Uterus (tissue), 4 donors: ENCODE measurements around the gene PRUNE1. TPM values are rescaled to one million over a fixed set of nuclear protein-coding genes. Genes with fewer than 3 reads are reported as not detected.

ENCODE experiments used
- DNase-seq, 2 donors: peaks; one replicate each; pipeline ENCODE4 v3.0.0-alpha.2; 2019 to 2020
- H3K27ac ChIP-seq, 2 donors: fragments of 200-600 bp; sonication (generic); 1 replicate in 1 of 2; 2 replicates in 1 of 2; pipeline ENCODE4 v1.5.1; 2016 to 2018
- H3K27me3 ChIP-seq, 2 donors: fragments of 200-600 bp; sonication (generic); one replicate each; pipeline ENCODE4 v1.5.1; 2018 to 2019; ENCODE audit warnings: control low read depth in 1 of 2
- H3K36me3 ChIP-seq, 2 donors: fragments of 200-600 bp; sonication (generic); one replicate each; pipeline ENCODE4 v1.5.1; 2019; ENCODE audit warnings: control low read depth in 1 of 2
- H3K4me1 ChIP-seq, 2 donors: fragments of 200-600 bp; sonication (generic); one replicate each; pipeline ENCODE4 v1.5.1; 2018 to 2019; ENCODE audit warnings: control low read depth in 1 of 2
- H3K4me3 ChIP-seq, 2 donors: fragments of 200-600 bp; sonication (generic); 1 replicate in 1 of 2; 2 replicates in 1 of 2; pipeline ENCODE4 v1.5.1; 2018 to 2019; ENCODE audit warnings: mild to moderate bottlenecking in 1 of 2
- H3K9me3 ChIP-seq, 2 donors: fragments of 200-600 bp; sonication (generic); one replicate each; pipeline ENCODE4 v1.5.1; 2019; ENCODE audit warnings: control low read depth in 1 of 2
- POLR2A ChIP-seq, 2 donors: fragments of 450-650 bp; IDR thresholded peaks; one replicate each; pipeline ENCODE4 v1.6.1; 2016; ENCODE audit warnings: antibody characterized with exemption in 2 of 2, mild to moderate bottlenecking in 1 of 2, moderate library complexity in 1 of 2
- intact Hi-C: fragments of 100-400 bp; cut with DNase I; formaldehyde crosslinking; loops from one replicate; pipeline ENCODE4 v1.15.1; 2023; ENCODE audit warnings: low total_unique reads
- total RNA-seq, 4 donors: library from RNA; depleted of rRNA in 3 of 4; stranded (reverse); fragments of >200 nt in 3 of 4; gene quantifications; one replicate each; pipeline versions ENCODE4 v1.1.0 to v1.2.4, GENCODE V29; 2014 to 2023
- TF ChIP-seq, protein P1 (sequence below), 4 experiments: fragments of 200-600 bp in 2 of 4; fragments of 450-650 bp in 2 of 4; sonication (generic) in 2 of 4; IDR thresholded peaks; one replicate each; pipeline ENCODE4 v1.5.1; 2016 to 2019; ENCODE audit warnings: antibody characterized with exemption in 4 of 4, mild to moderate bottlenecking in 2 of 4, moderate library complexity in 1 of 4
- donor health status: DM: yes; HTN: yes; CAD: no.

PRUNE1 gene
- total RNA-seq, 4 donors from 2014 or later = 10.0 to 26.4 (median 20.1) TPM

DNA sequence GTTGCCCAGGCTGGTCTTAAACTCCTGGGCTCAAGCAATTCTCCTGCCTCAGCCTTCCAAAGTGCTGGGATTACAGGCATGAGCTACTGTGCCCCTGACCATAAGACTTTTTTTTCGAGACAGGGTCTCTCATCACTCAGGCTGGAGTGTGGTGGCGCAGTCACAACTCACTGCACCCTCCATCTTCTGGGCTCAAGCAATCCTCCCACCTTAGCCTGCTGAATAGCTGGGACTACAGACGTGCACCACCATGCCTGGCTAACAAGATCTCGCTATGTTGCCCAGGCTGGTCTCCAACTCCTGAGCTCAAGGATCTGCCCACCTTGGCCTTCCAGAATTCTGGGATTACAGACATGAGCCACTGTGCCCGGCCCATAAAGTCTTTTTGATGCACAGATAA, 41.2 kb downstream of the PRUNE1 start:
- Histone ChIP-seq H3K9me3 (no peaks in the 10 kb centered on the region), H3K4me1 (no peaks in the 10 kb centered on the region), H3K27me3 (no peaks in the 10 kb centered on the region), H3K36me3 (no peaks in the 10 kb centered on the region), H3K4me3 (no peak overlapping the region), H3K27ac (no peak overlapping the region)
- no peak for TF ChIP-seq POLR2A (IDR thresholded peaks at IDR 0.05)
- TF ChIP-seq, protein P1, sequence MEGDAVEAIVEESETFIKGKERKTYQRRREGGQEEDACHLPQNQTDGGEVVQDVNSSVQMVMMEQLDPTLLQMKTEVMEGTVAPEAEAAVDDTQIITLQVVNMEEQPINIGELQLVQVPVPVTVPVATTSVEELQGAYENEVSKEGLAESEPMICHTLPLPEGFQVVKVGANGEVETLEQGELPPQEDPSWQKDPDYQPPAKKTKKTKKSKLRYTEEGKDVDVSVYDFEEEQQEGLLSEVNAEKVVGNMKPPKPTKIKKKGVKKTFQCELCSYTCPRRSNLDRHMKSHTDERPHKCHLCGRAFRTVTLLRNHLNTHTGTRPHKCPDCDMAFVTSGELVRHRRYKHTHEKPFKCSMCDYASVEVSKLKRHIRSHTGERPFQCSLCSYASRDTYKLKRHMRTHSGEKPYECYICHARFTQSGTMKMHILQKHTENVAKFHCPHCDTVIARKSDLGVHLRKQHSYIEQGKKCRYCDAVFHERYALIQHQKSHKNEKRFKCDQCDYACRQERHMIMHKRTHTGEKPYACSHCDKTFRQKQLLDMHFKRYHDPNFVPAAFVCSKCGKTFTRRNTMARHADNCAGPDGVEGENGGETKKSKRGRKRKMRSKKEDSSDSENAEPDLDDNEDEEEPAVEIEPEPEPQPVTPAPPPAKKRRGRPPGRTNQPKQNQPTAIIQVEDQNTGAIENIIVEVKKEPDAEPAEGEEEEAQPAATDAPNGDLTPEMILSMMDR (IDR thresholded peaks at IDR 0.05) = no peak
- intact Hi-C loops = no loop called here
- DNase-seq = no peak

DNA sequence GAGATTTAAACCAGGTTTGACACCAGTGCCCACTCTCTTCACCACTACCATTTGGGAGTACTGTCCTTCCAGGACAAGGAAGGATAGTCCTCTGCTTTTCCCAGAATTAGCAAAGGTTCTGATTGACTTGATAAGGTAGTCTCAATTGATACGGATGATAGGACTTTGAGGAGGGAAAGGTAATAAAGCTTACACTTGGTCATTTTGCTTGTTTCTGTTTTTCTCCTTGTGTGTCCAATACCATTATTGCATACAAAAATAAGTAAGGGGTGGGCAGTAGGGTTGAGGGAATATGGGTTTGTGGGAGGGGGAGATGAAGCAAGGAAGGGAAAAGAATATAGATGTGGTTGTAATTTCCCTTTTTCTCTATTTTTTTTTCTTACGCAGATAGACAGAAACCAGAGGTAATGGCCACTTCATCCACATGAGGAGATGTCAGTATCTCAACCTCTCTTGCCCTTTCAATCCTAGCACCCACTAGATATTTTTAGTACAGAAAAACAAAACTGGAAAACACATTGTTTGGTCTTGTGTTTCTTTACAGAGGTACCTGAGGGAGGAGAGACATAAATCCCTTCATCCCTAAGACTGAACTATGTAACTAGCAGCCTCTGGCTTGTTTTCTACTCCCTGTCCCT, 41.9 kb downstream of the PRUNE1 start:
- no peaks in the 10 kb centered on the region for H3K36me3 ChIP-seq
- intact Hi-C loops = no loop called here
- H3K27ac ChIP-seq = no peak overlapping the region
- no peaks in the 10 kb centered on the region for H3K9me3 ChIP-seq
- TF ChIP-seq, protein P1 (IDR thresholded peaks at IDR 0.05) = no peak
- TF ChIP-seq POLR2A (IDR thresholded peaks at IDR 0.05) = no peak
- H3K27me3 ChIP-seq = no peaks in the 10 kb centered on the region
- H3K4me1 ChIP-seq = no peaks in the 10 kb centered on the region
- H3K4me3 ChIP-seq = no peak overlapping the region
- DNase-seq = no peak

DNA sequence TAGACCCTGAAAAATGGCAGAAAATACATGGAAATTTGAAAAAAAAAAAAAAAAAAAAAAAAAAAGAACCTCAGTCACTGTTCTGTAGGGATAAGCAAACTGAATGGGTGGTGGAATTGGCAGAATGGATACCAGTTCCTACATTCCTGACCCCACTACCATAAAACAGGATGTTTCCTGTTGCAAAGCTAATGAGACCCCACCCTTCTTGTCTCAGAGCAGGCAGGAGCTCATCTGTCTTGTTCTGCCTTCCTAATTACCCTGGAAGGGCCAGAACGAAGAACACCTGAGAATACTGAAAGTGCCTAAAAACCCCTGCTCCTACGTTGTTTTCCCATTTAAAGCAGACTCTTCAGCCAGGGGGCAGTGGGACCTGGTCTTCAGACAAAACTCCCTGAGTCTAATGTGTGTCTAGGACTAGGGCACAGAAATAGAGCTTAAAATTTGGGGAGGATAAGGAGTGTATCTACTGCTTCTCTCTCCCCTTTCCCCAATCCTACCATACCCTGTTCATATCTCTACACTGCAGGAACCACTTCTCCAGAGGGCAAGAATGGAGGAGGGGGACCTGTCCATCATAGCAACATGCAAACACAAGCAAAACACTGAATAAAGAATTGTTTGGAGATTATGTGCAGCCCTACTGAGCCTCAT, 43.2 kb downstream of the PRUNE1 start:
- no peak for TF ChIP-seq POLR2A (IDR thresholded peaks at IDR 0.05)
- TF ChIP-seq, protein P1 (IDR thresholded peaks at IDR 0.05) = no peak
- Histone ChIP-seq H3K36me3 (no peaks in the 10 kb centered on the region), H3K4me1 (peaks cover 0 to 9% of the 10 kb centered on the region in 2 donors), H3K9me3 (no peaks in the 10 kb centered on the region), H3K27me3 (no peaks in the 10 kb centered on the region), H3K4me3 (no peak overlapping the region), H3K27ac (no peak overlapping the region)
- no peak for DNase-seq
- intact Hi-C loops = no loop called here

DNA sequence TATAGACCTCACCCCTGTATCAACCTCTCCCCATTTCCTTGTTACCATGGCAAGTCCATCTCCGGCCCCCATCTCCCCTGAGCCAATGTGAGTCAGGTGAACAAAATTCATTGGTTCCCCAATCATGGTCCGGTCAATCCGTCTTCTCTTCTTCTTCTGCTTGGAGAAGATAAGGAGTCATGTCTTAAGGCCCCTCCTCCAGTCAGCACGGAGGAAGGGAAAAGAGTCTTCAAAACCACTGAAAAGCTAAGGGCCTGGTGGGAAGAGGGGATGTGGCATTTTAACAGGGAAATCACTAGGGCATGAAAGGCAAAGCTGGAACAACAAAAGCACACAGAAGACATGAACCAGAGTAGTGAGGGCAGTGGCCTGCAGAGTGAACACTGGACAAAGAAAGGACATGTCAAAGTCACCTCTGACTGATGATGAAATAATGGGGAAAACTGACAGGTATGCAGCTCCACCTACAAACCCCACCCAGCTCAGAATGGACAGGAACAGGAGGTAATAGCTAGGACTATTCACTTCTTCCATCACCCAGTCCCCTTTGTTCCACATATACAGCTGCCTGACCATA, 46.8 kb downstream of the PRUNE1 start:
- no peaks in the 10 kb centered on the region for H3K36me3 ChIP-seq
- intact Hi-C loops = no loop called here

More for the DNA sequence above, 46.8 kb downstream of the PRUNE1 start:
- Histone ChIP-seq H3K27me3 (no peaks in the 10 kb centered on the region), H3K4me3 (no peak overlapping the region), H3K27ac (peak overlapping the region in 1 of 2 donors; percentile 2), H3K4me1 (peaks cover 0 to 12% of the 10 kb centered on the region in 2 donors), H3K9me3 (no peaks in the 10 kb centered on the region)
- TF ChIP-seq, protein P1 (IDR thresholded peaks at IDR 0.05) = no peak
- TF ChIP-seq POLR2A (IDR thresholded peaks at IDR 0.05) = no peak
- DNase-seq = no peak
